ENCODE results near the gene HBA2. TPM values are rescaled to one million over a fixed set of nuclear protein-coding genes. Genes with fewer than 3 reads are reported as not detected.

Gene HBA2
- total and polyA plus RNA-seq, 9 of the 15 experiments (the other 6 are each of a cell fraction or from before 2014, with no cell fraction given) = 40.4 to 853 (median 286) TPM

DNA sequence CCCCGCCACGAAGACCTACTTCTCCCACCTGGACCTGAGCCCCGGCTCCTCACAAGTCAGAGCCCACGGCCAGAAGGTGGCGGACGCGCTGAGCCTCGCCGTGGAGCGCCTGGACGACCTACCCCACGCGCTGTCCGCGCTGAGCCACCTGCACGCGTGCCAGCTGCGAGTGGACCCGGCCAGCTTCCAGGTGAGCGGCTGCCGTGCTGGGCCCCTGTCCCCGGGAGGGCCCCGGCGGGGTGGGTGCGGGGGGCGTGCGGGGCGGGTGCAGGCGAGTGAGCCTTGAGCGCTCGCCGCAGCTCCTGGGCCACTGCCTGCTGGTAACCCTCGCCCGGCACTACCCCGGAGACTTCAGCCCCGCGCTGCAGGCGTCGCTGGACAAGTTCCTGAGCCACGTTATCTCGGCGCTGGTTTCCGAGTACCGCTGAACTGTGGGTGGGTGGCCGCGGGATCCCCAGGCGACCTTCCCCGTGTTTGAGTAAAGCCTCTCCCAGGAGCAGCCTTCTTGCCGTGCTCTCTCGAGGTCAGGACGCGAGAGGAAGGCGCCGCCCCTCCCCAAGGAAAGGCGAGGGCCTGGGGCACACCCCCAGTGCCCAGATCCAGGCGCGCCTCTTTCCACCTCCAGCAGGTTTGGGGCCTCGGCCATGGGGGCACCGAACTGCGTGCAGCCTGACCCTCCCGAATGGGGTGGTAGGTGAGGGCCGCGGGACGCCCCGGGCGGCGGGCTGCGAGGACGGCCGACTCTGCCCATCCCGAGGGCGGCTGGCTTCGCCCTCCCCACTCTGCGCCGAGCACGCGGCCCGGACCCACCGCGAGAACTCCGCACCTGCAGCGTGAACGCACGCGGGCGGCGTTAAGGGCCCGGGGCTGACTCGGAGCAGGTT is 8.2 kb downstream of the HBA2 start (continued):
- TF ChIP-seq RCOR1 (IDR thresholded peaks at IDR 0.05; ENCODE audit: borderline replicate concordance in 1 of 2, low read depth in 2 of 2, low read length in 2 of 2) (no peak), NR1H2 (CRISPR knock-in tag; IDR thresholded peaks at IDR 0.05) (peak; percentile 89; the same call in 1 of the 2 replicates), SETDB1 (IDR thresholded peaks at IDR 0.05; ENCODE audit: low read length) (no peak), SP1 (CRISPR knock-in tag; IDR thresholded peaks at IDR 0.05) (peak; percentile 85; the same call in 1 of the 2 replicates), PRPF4 (IDR thresholded peaks at IDR 0.05; ENCODE audit: insufficient read depth, low read depth, low read length, poor library complexity, severe bottlenecking) (no peak), RAD51 (IDR thresholded peaks at IDR 0.05; ENCODE audit: borderline replicate concordance, low read depth) (no peak; the same call in 1 of the 2 replicates), PREB (CRISPR knock-in tag; IDR thresholded peaks at IDR 0.05) (0 out of 2 replicates have a peak, but pooled peaks have one; percentile 62), MBD1 (CRISPR knock-in tag; IDR thresholded peaks at IDR 0.05) (no peak), ZNF57 (CRISPR knock-in tag; IDR thresholded peaks at IDR 0.05) (no peak), SUPT5H (IDR thresholded peaks at IDR 0.05) (peak; percentile 62; the same call in 1 of the 2 replicates), TCF15 (CRISPR knock-in tag; IDR thresholded peaks at IDR 0.05) (no peak), CLOCK (CRISPR knock-in tag; IDR thresholded peaks at IDR 0.05; ENCODE audit: borderline replicate concordance) (no peak), NR3C1 (CRISPR knock-in tag; IDR thresholded peaks at IDR 0.05) (peak; percentile 99), E2F1 (CRISPR knock-in tag; IDR thresholded peaks at IDR 0.05) (peak; percentile 98)
- TF ChIP-seq, protein P1, sequence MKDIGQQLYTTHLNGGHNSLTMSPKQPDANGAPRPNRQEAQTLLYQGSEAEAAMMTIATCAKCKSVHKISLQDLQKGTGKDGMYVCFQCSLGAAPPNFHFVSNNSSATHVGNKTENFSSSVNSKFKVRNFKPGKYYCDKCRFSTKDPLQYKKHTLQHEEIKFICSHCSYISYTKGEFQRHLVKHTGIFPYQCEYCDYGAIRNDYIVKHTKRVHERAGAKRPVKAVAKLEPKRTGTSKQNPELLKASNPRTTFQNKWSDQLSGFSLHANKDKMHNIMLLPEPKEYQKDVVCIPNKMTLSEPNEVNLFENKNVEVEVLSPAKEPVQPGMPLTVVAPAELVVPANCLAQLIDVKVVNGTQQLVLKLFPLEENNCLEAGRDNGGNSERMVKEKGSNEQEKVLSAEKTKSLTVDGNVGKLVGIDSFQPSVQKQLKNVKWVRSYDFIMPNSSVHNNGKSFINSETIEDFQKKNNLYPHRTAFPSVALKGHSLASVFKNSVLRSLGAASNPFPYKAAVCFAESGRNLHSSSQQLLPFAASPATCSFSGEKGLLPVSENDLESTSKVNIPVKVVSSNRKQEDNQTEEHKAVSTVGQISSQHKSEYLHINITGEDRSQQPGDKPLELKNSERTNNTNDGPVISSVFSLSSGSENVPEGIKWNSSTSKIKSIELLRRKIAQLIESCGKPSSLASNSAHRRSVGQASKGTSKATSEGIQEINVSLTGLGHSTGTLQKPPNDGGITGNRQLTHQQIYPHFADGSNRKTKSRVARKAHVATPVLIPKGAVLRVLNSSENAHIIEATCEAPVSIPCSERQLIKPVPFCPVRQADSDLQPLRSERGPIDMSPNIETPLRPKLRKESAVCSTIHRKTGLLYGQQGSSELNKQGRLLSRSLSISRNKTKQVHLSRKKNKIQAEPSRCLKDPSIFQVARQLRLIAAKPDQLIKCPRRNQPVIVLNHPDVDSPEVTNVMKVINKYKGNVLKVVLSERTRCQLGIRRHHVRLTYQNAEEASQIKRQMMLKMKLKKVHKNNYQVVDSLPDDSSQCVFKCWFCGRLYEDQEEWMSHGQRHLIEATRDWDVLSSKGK (CRISPR knock-in tag; IDR thresholded peaks at IDR 0.05) = no peak
